ENCODE measurements around the gene GAS7.

GRCh38 chr17:10077561-10078299, 120.7 kb downstream of the GAS7 start:
- TF ChIP-seq POLR2A (conservative IDR thresholded peaks at IDR 0.05) (no peak), RBM22 (IDR thresholded peaks at IDR 0.05; ENCODE audit: low read depth, low read length, poor library complexity, severe bottlenecking) (no peak), YBX1 (IDR thresholded peaks at IDR 0.05) (no peak), RBM15 (IDR thresholded peaks at IDR 0.05; ENCODE audit: insufficient read depth, low read length) (no peak), FOS (IDR thresholded peaks at IDR 0.05; ENCODE audit: extremely low read depth, insufficient read length) (no peak), CTCF (IDR thresholded peaks at IDR 0.05 in 2 of 3, conservative IDR thresholded peaks at IDR 0.05 in 1 of 3; ENCODE audit: insufficient read depth in 2 of 3, low read depth in 1 of 3, low read length in 3 of 3) (no peak), ZBTB8A (IDR thresholded peaks at IDR 0.05; ENCODE audit: partially characterized antibody) (no peak), POLR2AphosphoS2 (IDR thresholded peaks at IDR 0.05; ENCODE audit: low read length) (no peak), OTX1 (CRISPR knock-in tag; IDR thresholded peaks at IDR 0.05) (no peak)
- TF ChIP-seq, protein P1, sequence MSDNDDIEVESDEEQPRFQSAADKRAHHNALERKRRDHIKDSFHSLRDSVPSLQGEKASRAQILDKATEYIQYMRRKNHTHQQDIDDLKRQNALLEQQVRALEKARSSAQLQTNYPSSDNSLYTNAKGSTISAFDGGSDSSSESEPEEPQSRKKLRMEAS (CRISPR knock-in tag; IDR thresholded peaks at IDR 0.05), result no peak
